ENCODE results near the gene NHEJ1. TPM values are rescaled to one million over a fixed set of nuclear protein-coding genes. Genes with fewer than 3 reads are reported as not detected.
A peak's percentile ranks its signal among the peaks of the same experiment; 100 is the strongest.

NHEJ1 gene
- total RNA-seq, 1 donor from 2014 or later, result 13.0 TPM

DNA sequence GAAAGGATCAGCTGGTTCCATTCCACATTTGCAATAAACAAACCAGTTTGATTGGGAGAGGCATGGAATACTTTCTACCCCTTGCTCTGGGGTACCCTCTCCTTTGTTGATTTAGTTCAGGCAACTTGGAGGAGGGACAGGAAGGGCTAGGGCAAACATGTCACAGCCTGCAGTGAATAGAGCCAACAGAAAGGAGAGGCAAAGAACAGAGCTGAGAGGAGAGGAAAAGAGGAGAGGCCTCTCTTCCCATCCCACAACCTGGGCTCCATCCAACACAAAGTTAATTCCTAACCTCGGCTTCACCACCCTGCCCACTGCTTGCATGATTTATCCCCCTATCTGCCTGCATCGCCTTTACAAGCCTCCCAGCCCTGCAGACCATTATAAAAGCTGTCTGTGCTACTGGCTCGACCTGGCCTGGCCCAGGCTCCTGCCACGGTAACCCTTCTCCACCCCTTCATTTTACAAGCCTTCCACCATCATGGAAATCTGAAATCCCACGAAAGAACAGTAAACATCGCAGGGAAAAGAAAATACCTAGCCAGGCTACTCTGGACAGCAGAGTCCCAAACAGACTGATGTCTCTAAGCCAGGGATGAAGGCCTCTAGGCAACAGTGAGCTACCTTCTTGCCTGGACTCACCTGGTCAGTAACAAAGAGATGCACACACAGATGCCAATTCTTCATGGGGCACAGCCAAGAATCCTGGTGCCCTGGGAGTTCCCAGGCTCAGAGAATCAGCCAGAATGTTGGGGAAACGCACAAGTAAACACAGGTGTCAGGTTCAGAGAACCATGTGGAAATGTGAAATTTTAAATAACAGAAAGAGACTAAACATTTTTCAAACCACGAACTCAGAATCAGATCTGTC, 43.6 kb downstream of the NHEJ1 start:
- intact Hi-C loops (cut with DNase I), result no loop called here
- Histone ChIP-seq H3K36me3 (no peaks in the 10 kb centered on the region), H3K27me3 (ENCODE audit: low read depth) (no peaks in the 10 kb centered on the region), H3K27ac (no peak overlapping the region), H3K4me1 (peaks cover 18% of the 10 kb centered on the region), H3K4me3 (no peak overlapping the region), H3K9me3 (no peaks in the 10 kb centered on the region)
- DNase-seq (no peak), ATAC-seq (no peak)
- TF ChIP-seq, protein P1, sequence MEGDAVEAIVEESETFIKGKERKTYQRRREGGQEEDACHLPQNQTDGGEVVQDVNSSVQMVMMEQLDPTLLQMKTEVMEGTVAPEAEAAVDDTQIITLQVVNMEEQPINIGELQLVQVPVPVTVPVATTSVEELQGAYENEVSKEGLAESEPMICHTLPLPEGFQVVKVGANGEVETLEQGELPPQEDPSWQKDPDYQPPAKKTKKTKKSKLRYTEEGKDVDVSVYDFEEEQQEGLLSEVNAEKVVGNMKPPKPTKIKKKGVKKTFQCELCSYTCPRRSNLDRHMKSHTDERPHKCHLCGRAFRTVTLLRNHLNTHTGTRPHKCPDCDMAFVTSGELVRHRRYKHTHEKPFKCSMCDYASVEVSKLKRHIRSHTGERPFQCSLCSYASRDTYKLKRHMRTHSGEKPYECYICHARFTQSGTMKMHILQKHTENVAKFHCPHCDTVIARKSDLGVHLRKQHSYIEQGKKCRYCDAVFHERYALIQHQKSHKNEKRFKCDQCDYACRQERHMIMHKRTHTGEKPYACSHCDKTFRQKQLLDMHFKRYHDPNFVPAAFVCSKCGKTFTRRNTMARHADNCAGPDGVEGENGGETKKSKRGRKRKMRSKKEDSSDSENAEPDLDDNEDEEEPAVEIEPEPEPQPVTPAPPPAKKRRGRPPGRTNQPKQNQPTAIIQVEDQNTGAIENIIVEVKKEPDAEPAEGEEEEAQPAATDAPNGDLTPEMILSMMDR (IDR thresholded peaks at IDR 0.05), result no peak

DNA sequence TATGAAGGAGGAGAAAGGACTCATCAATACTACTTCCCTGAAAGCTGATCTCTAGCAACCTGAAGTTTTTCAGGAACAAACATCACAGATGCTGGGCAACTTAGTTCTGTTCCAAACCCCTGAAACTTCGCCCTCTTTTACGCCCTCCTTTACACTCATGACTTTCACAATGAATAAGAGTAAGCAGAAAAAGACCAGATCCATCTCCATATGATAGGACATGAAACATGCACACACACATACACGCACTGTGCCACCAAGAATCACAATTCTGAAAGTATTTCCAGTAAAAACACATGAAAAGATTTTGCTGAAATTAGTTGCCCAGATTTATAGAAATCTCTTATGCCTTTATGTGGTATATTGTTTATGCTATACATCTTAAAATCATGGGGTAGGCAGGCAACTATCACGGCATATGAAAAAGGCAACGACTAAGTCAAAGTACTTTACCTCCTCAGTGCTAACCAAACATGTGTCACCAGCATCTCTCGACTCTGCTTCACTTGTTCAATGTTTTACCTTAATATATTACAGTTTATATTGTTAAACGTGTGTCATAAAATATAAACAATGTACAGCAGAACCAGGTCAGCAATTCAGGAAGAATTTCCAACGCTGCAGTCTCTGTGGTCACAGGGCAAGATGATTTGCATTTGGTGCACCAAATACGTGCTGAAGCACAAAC, 47.8 kb downstream of the NHEJ1 start:
- Histone ChIP-seq H3K27me3 (ENCODE audit: low read depth) (no peaks in the 10 kb centered on the region), H3K4me1 (peaks cover 24% of the 10 kb centered on the region), H3K4me3 (no peak overlapping the region), H3K27ac (no peak overlapping the region), H3K36me3 (no peaks in the 10 kb centered on the region), H3K9me3 (no peaks in the 10 kb centered on the region)
- ATAC-seq (no peak), DNase-seq (no peak)
- TF ChIP-seq, protein P1 (IDR thresholded peaks at IDR 0.05), result no peak
- intact Hi-C loops (cut with DNase I), result no loop called here

GRCh38 chr2:219112062-219112406, 48.6 kb downstream of the NHEJ1 start:
- DNase-seq (no peak), ATAC-seq (no peak)
- H3K4me1 ChIP-seq, result peaks cover 25% of the 10 kb centered on the region
- no peaks in the 10 kb centered on the region for H3K27me3 ChIP-seq (ENCODE audit: low read depth)
- no peaks in the 10 kb centered on the region for H3K36me3 ChIP-seq
- intact Hi-C loops (cut with DNase I), result no loop called here
- no peak overlapping the region for H3K4me3 ChIP-seq
- H3K9me3 ChIP-seq, result no peaks in the 10 kb centered on the region
- TF ChIP-seq, protein P1 (IDR thresholded peaks at IDR 0.05), result no peak
- no peak overlapping the region for H3K27ac ChIP-seq

GRCh38 chr2:219111375-219112061, 49.1 kb downstream of the NHEJ1 start:
- H3K36me3 ChIP-seq, result no peaks in the 10 kb centered on the region
- TF ChIP-seq, protein P1 (IDR thresholded peaks at IDR 0.05), result no peak
- ATAC-seq (no peak), DNase-seq (no peak)
- intact Hi-C loops (cut with DNase I), result no loop called here
- H3K4me1 ChIP-seq, result peaks cover 23% of the 10 kb centered on the region
- no peaks in the 10 kb centered on the region for H3K9me3 ChIP-seq
- no peaks in the 10 kb centered on the region for H3K27me3 ChIP-seq (ENCODE audit: low read depth)
- H3K27ac ChIP-seq, result no peak overlapping the region
- H3K4me3 ChIP-seq, result no peak overlapping the region

DNA sequence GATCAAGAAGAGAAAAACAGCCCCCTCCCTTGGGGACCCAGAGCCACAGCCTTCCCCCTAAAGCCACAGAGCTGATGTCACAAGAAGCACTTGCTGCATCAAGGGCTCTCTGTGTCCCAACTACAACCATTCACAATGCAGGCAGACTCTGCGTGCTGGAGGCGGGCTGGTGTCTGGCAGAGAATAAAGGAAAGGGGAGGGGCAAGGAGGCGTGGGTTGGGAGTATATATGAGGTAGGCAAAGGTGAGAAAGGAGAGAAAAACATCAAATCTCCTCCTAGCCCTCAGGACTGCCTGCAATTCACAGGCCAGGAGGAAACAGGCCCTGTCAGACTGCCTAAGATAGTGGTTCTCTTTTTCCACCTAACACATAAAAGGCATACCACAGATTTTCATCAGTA, 51.1 kb downstream of the NHEJ1 start:
- TF ChIP-seq, protein P1 (IDR thresholded peaks at IDR 0.05), result no peak
- no peaks in the 10 kb centered on the region for H3K27me3 ChIP-seq (ENCODE audit: low read depth)
- H3K4me1 ChIP-seq, result peaks cover 23% of the 10 kb centered on the region
- peak overlapping the region; percentile 12 for H3K27ac ChIP-seq
- ATAC-seq, result peak; percentile 87 to 90
- intact Hi-C loops (cut with DNase I), result no loop called here
- no peaks in the 10 kb centered on the region for H3K36me3 ChIP-seq
- peak; percentile 67 for DNase-seq
- no peaks in the 10 kb centered on the region for H3K9me3 ChIP-seq
- no peak overlapping the region for H3K4me3 ChIP-seq
